H1 (cell line): Measurements from ENCODE around the gene EPDR1. TPM values are rescaled to one million over a fixed set of nuclear protein-coding genes. Genes with fewer than 3 reads are reported as not detected.

ENCODE experiments used
- CTCF ChIA-PET: fragments of 300-600 bp; sonication (Branson Sonifier 250); formaldehyde crosslinking; loops from one replicate; lab custom pipeline; 2021; ENCODE audit not compliant: partially characterized antibody; lab: Charles Lee
- POLR2A ChIA-PET: fragments of 300-600 bp; sonication (Branson Sonifier 250); formaldehyde crosslinking; loops from one replicate; lab custom pipeline; 2021; ENCODE audit warnings: inconsistent platforms; ENCODE audit not compliant: partially characterized antibody; lab: Charles Lee
- DNase-seq, 2 experiments: peaks; one replicate each; pipeline versions ENCODE4 v3.0.0 to v3.0.0-alpha.2; 2010 to 2022; ENCODE audit warnings: low spot score in 2 of 2, low read depth in 1 of 2, mixed read lengths in 1 of 2
- FAIRE-seq: peaks from 2 replicates; lab custom pipeline; 2011; peaks lifted over from hg19 to GRCh38; lab: Jason Lieb, UNC
- H2AFZ ChIP-seq: 2 replicates; pipeline ENCODE4 v1.8.1; 2012; ENCODE audit warnings: low read length, inconsistent platforms
- H2AK5ac ChIP-seq: 2 replicates; pipeline ENCODE4 v1.6.1; 2013; ENCODE audit warnings: low read depth, low read length
- H2BK120ac ChIP-seq: replicated peaks from 2 replicates; pipeline ENCODE3; 2013; ENCODE audit warnings: low read depth, low read length, inconsistent platforms
- H2BK12ac ChIP-seq: 2 replicates; pipeline ENCODE4 v1.6.1; 2013; ENCODE audit warnings: low read depth, low read length
- H2BK15ac ChIP-seq: 2 replicates; pipeline ENCODE4 v1.6.1; 2013; ENCODE audit warnings: low read length
- H2BK20ac ChIP-seq: 2 replicates; pipeline ENCODE4 v1.6.1; 2013; ENCODE audit warnings: low read length
- H2BK5ac ChIP-seq: 2 replicates; pipeline ENCODE4 v1.6.1; 2013; ENCODE audit warnings: low read depth, low read length
- H3K14ac ChIP-seq: 2 replicates; pipeline ENCODE4 v1.6.1; 2013; ENCODE audit warnings: inconsistent platforms; ENCODE audit not compliant: insufficient read length
- H3K18ac ChIP-seq: 2 replicates; pipeline ENCODE4 v1.6.1; 2013; ENCODE audit warnings: low read length; ENCODE audit errors: extremely low read depth
- H3K23ac ChIP-seq: 2 replicates; pipeline ENCODE4 v1.6.1; 2013; ENCODE audit warnings: inconsistent platforms; ENCODE audit not compliant: insufficient read length
- H3K23me2 ChIP-seq: 2 replicates; pipeline ENCODE4 v1.6.1; 2013; ENCODE audit warnings: low read depth, low read length
- H3K27ac ChIP-seq: 2 replicates; pipeline ENCODE4 v1.6.1; 2011; ENCODE audit warnings: low read depth, low read length, inconsistent platforms
- H3K27me3 ChIP-seq, 4 experiments: replicated peaks in 1 of 4; 1 replicate in 1 of 4; 2 replicates in 3 of 4; pipeline versions ENCODE4 v1.6.1 to v1.8.1; 2011 to 2013; ENCODE audit warnings: low read length in 3 of 4, mild to moderate bottlenecking in 3 of 4, inconsistent platforms in 2 of 4, mixed read lengths in 2 of 4, moderate library complexity in 1 of 4; ENCODE audit not compliant: control insufficient read depth in 3 of 4, insufficient read depth in 3 of 4; ENCODE audit errors: extremely low read depth in 1 of 4
- H3K36me3 ChIP-seq, 4 experiments: 2 replicates each; pipeline versions ENCODE4 v1.6.1 to v1.8.1; 2011 to 2013; ENCODE audit warnings: mild to moderate bottlenecking in 4 of 4, low read length in 3 of 4, moderate library complexity in 2 of 4, control low read depth in 1 of 4, inconsistent platforms in 1 of 4; ENCODE audit not compliant: insufficient read depth in 4 of 4, control insufficient read depth in 2 of 4
- H3K4ac ChIP-seq: replicated peaks from 2 replicates; pipeline ENCODE3; 2013; ENCODE audit warnings: low read length, low read depth, mixed read lengths, inconsistent platforms; ENCODE audit not compliant: insufficient read length
- H3K4me1 ChIP-seq, 4 experiments: replicated peaks in 1 of 4; 1 replicate in 1 of 4; 2 replicates in 3 of 4; pipeline versions ENCODE4 v1.6.1 to v1.8.1; 2011 to 2013; ENCODE audit warnings: low read length in 3 of 4, inconsistent platforms in 2 of 4, mixed read lengths in 1 of 4; ENCODE audit not compliant: insufficient read depth in 4 of 4, control insufficient read depth in 3 of 4
- H3K4me2 ChIP-seq, 2 experiments: 2 replicates each; pipeline versions ENCODE4 v1.6.1 to v1.8.1; 2011 to 2013; ENCODE audit warnings: low read depth in 2 of 2, low read length in 2 of 2, control low read depth in 1 of 2, inconsistent platforms in 1 of 2, mild to moderate bottlenecking in 1 of 2; ENCODE audit not compliant: insufficient read depth in 1 of 2
- H3K4me3 ChIP-seq, 4 experiments: fragments of 200-600, 300-600 bp in 1 of 4; sonication (generic), shearing (Covaris generic), sonication (Bioruptor Twin) in 1 of 4; 2 replicates each; pipeline versions ENCODE4 v1.5.1 to v1.8.1; 2011 to 2016; ENCODE audit warnings: low read length in 4 of 4, low read depth in 3 of 4, control low read depth in 2 of 4, inconsistent platforms in 2 of 4, mild to moderate bottlenecking in 2 of 4, mixed read lengths in 1 of 4, moderate library complexity in 1 of 4; ENCODE audit not compliant: insufficient read depth in 2 of 4; ENCODE audit errors: extremely low read depth in 1 of 4
- H3K56ac ChIP-seq: replicated peaks from 2 replicates; pipeline ENCODE3; 2013; ENCODE audit warnings: low read depth, mild to moderate bottlenecking, mixed read lengths, low read length, inconsistent platforms; ENCODE audit not compliant: insufficient read length
- H3K79me1 ChIP-seq: 2 replicates; pipeline ENCODE4 v1.6.1; 2013; ENCODE audit warnings: low read depth, low read length, control low read depth
- H3K79me2 ChIP-seq, 2 experiments: 2 replicates each; pipeline versions ENCODE4 v1.6.1 to v1.8.1; 2012 to 2013; ENCODE audit warnings: low read length in 2 of 2, mild to moderate bottlenecking in 2 of 2, inconsistent platforms in 1 of 2; ENCODE audit not compliant: insufficient read depth in 2 of 2, control insufficient read depth in 1 of 2
- H3K9ac ChIP-seq, 4 experiments: replicated peaks in 1 of 4; 1 replicate in 1 of 4; 2 replicates in 3 of 4; pipeline versions ENCODE4 v1.6.1 to v1.8.1; 2011 to 2013; ENCODE audit warnings: low read depth in 3 of 4, low read length in 3 of 4, control low read depth in 2 of 4, mild to moderate bottlenecking in 2 of 4, moderate library complexity in 2 of 4, inconsistent platforms in 1 of 4; ENCODE audit errors: extremely low read depth in 1 of 4
- H3K9me3 ChIP-seq, 2 experiments: 2 replicates each; pipeline versions ENCODE4 v1.6.1 to v1.8.1; 2012 to 2013; ENCODE audit warnings: mild to moderate bottlenecking in 2 of 2, moderate library complexity in 2 of 2, control low read depth in 1 of 2, inconsistent platforms in 1 of 2, low read depth in 1 of 2, low read length in 1 of 2, mixed read lengths in 1 of 2; ENCODE audit not compliant: insufficient read depth in 2 of 2
- H4K20me1 ChIP-seq, 2 experiments: replicated peaks in 1 of 2; 2 replicates each; pipeline versions ENCODE3 to v1.8.1; 2011 to 2013; ENCODE audit warnings: inconsistent platforms in 2 of 2, low read length in 2 of 2, mild to moderate bottlenecking in 1 of 2; ENCODE audit not compliant: insufficient read depth in 2 of 2, control insufficient read depth in 1 of 2
- H4K5ac ChIP-seq: 2 replicates; pipeline ENCODE4 v1.6.1; 2013; ENCODE audit warnings: low read length, low read depth, mixed read lengths, inconsistent platforms; ENCODE audit not compliant: insufficient read length
- H4K8ac ChIP-seq: 2 replicates; pipeline ENCODE4 v1.8.0; 2013; ENCODE audit warnings: mild to moderate bottlenecking, moderate library complexity, low read length, inconsistent platforms; ENCODE audit not compliant: insufficient read depth; ENCODE audit errors: extremely low read depth
- H4K91ac ChIP-seq: replicated peaks from 2 replicates; pipeline ENCODE3; 2013; ENCODE audit warnings: low read length, mixed read lengths, inconsistent platforms; ENCODE audit not compliant: insufficient read length
- CHD2 ChIP-seq: IDR thresholded peaks from 2 replicates; pipeline ENCODE4 v1.6.1; 2012; ENCODE audit warnings: low read length, improper control_type of control experiment
- CTBP2 ChIP-seq: IDR thresholded peaks from 2 replicates; pipeline ENCODE4 v1.7.0; 2011; ENCODE audit warnings: borderline replicate concordance, mild to moderate bottlenecking, moderate library complexity, mixed read lengths, low read length; ENCODE audit not compliant: insufficient read depth, insufficient read length
- CTCF ChIP-seq, 3 experiments: IDR thresholded peaks; 1 replicate in 2 of 3; 2 replicates in 1 of 3; pipeline versions ENCODE4 v1.5.1 to v1.6.1; 2011; ENCODE audit warnings: low read length in 3 of 3, mild to moderate bottlenecking in 3 of 3, inconsistent platforms in 2 of 3, low read depth in 1 of 3, moderate library complexity in 1 of 3; ENCODE audit not compliant: insufficient read depth in 1 of 3; ENCODE audit errors: control extremely low read depth in 1 of 3
- EP300 ChIP-seq, 2 experiments: IDR thresholded peaks; 1 replicate in 1 of 2; 2 replicates in 1 of 2; pipeline ENCODE4 v1.6.1; 2011 to 2012; ENCODE audit warnings: low read depth in 2 of 2, low read length in 2 of 2, mild to moderate bottlenecking in 2 of 2, borderline replicate concordance in 1 of 2, inconsistent platforms in 1 of 2, moderate library complexity in 1 of 2
- EZH2 ChIP-seq: fragments of 200-600 bp; sonication (generic); IDR thresholded peaks from 2 replicates; pipeline ENCODE4 v1.7.1; 2012; ENCODE audit warnings: low read depth, mild to moderate bottlenecking, moderate library complexity, low read length, inconsistent platforms; ENCODE audit not compliant: severe bottlenecking
- GTF2F1 ChIP-seq: IDR thresholded peaks from 2 replicates; pipeline ENCODE4 v1.6.1; 2012; ENCODE audit warnings: low read depth, low read length, improper control_type of control experiment, borderline replicate concordance
- MAFK ChIP-seq: IDR thresholded peaks from 2 replicates; pipeline ENCODE4 v1.6.1; 2012; ENCODE audit warnings: low read depth, mild to moderate bottlenecking, improper control_type of control experiment, low read length
- SAP30 ChIP-seq: fragments of 300-600 bp; sonication (generic); IDR thresholded peaks from 2 replicates; pipeline ENCODE4 v1.7.1; 2012; ENCODE audit warnings: low read length, moderate library complexity, mild to moderate bottlenecking, inconsistent platforms; ENCODE audit not compliant: insufficient read depth, insufficient replicate concordance
- TAF7 ChIP-seq: optimal IDR thresholded peaks from 2 replicates; pipeline ENCODE3; 2011; ENCODE audit warnings: low read depth, mild to moderate bottlenecking, inconsistent platforms, low read length, moderate library complexity, borderline replicate concordance
- TEAD4 ChIP-seq: IDR thresholded peaks from 2 replicates; pipeline ENCODE4 v1.6.1; 2012; ENCODE audit warnings: low read depth, low read length, inconsistent platforms, mixed read lengths
- YY1 ChIP-seq: IDR thresholded peaks from 2 replicates; pipeline ENCODE4 v1.6.1; 2011; ENCODE audit warnings: low read depth, mild to moderate bottlenecking, low read length
- WGBS, 2 experiments: shearing (Covaris generic) in 1 of 2; methylation state at CpG; one replicate each; pipeline versions ENCODE4 v1.1.6 to v1.1.7; 2013 to 2015; ENCODE audit warnings: low lambda C conversion rate in 2 of 2, mixed read lengths in 2 of 2, inconsistent platforms in 1 of 2, low coverage in 1 of 2, missing lambda C conversion rate in 1 of 2; ENCODE audit not compliant: insufficient replicate concordance in 2 of 2, insufficient coverage in 1 of 2, insufficient read length in 1 of 2; ENCODE audit errors: extremely low coverage in 1 of 2, missing lambda C conversion rate in 1 of 2; 5-methylcytosine and 5-hydroxymethylcytosine counted together
- polyA plus RNA-seq, 7 experiments: library from polyadenylated mRNA; depleted of rRNA in 3 of 7; stranded (reverse) in 5 of 7; unstranded in 2 of 7; fragments of >200 nt in 5 of 7; fragments of 200-250 nt in 2 of 7; gene quantifications; 1 replicate in 5 of 7; 2 replicates in 1 of 7; 4 replicates in 1 of 7; pipeline versions ENCODE4 v1.2.1 to v1.2.3, GENCODE V29; 2011 to 2013; ENCODE audit warnings: missing spikeins in 2 of 7, mixed read lengths in 2 of 7
- total RNA-seq: library from RNA; stranded (reverse); fragmentation: NEBNext Ultra II Directional; extraction: Animal tissue kit (Norgen Biotek cat#: 25700); gene quantifications from 2 replicates; pipeline ENCODE4 v1.2.1, GENCODE V29; 2021

The EPDR1 gene
- total and polyA plus RNA-seq, 2 of the 8 experiments (the other 6 are each of a cell fraction or from before 2014, with no cell fraction given) = 6.4 to 8.2 TPM

GRCh38 chr7:38000272-38000671, 79.8 kb downstream of the EPDR1 start:
- no peak overlapping the region for H2AFZ ChIP-seq
- no peak overlapping the region for H4K5ac ChIP-seq
- H2BK20ac ChIP-seq = no peak overlapping the region
- no peak overlapping the region for H3K4me2 ChIP-seq
- peaks cover 0 to 2% of the 10 kb centered on the region in 2 experiments for H4K20me1 ChIP-seq
- H4K8ac ChIP-seq = no peak overlapping the region
- no peak overlapping the region for H3K9ac ChIP-seq
- FAIRE-seq = no peak
- no peak overlapping the region for H2AK5ac ChIP-seq
- H3K79me1 ChIP-seq = no peaks in the 10 kb centered on the region
- no peak overlapping the region for H3K18ac ChIP-seq
- no peaks in the 10 kb centered on the region for H3K79me2 ChIP-seq
- no peak overlapping the region for H3K4ac ChIP-seq
- no peak overlapping the region for H4K91ac ChIP-seq
- H3K56ac ChIP-seq = no peak overlapping the region
- H3K36me3 ChIP-seq = no peaks in the 10 kb centered on the region
- H3K23ac ChIP-seq = no peak overlapping the region
- H2BK12ac ChIP-seq = no peak overlapping the region
- H3K4me1 ChIP-seq = no peaks in the 10 kb centered on the region
- ChIA-PET CTCF (interaction anchor here (1.1 to 1.7 kb wide), 3 partner anchors 8 to 83 kb away, joined by 3 to 4 read pairs (median 3); partner anchors contain the start of gene SFRP4), POLR2A (no interaction called here)
- no peak overlapping the region for H2BK5ac ChIP-seq
- WGBS, 2 experiments = 83% methylated on average over 3 of the region's 3 CpGs; no CpG with 5 or more reads in 1 of the 2 experiments
- no peak overlapping the region for H3K14ac ChIP-seq
- no peak overlapping the region for H3K27ac ChIP-seq
- no peaks in the 10 kb centered on the region for H3K27me3 ChIP-seq
- no peak overlapping the region for H2BK15ac ChIP-seq
- H2BK120ac ChIP-seq = no peak overlapping the region
- no peak overlapping the region for H3K4me3 ChIP-seq
- no peak for DNase-seq
- no peaks in the 10 kb centered on the region for H3K23me2 ChIP-seq
- no peaks in the 10 kb centered on the region for H3K9me3 ChIP-seq
- TF ChIP-seq MAFK (no peak), TAF7 (no peak), GTF2F1 (no peak), CTBP2 (no peak), EZH2 (no peak), CHD2 (no peak), EP300 (IDR thresholded peaks at IDR 0.05; ENCODE audit: borderline replicate concordance in 1 of 2, low read depth in 2 of 2, low read length in 2 of 2) (no peak), TEAD4 (no peak), CTCF (IDR thresholded peaks at IDR 0.05; ENCODE audit: control extremely low read depth in 1 of 3, insufficient read depth in 1 of 3, low read depth in 1 of 3, low read length in 3 of 3) (no peak), YY1 (no peak), SAP30 (no peak)
